Stimulated activated CD8-positive, alpha-beta memory T cell treated with anti-CD3 and anti-CD28 coated beads, Interleukin-15, amount 100 ng/mL, for 4 hours (primary cell): ENCODE measurements around the gene SLC22A8.
"Not testable (repeated sequence)": the region's sequence is repeated elsewhere in the genome, so short reads cannot be mapped to it uniquely, and the experiment has no call there.

Experiments
- DNase-seq, 2 donors: peaks; one replicate each; pipeline ENCODE4 v3.0.0-alpha.2; 2020; ENCODE audit warnings: low read depth in 2 of 2

The SLC22A8 gene, protein sequence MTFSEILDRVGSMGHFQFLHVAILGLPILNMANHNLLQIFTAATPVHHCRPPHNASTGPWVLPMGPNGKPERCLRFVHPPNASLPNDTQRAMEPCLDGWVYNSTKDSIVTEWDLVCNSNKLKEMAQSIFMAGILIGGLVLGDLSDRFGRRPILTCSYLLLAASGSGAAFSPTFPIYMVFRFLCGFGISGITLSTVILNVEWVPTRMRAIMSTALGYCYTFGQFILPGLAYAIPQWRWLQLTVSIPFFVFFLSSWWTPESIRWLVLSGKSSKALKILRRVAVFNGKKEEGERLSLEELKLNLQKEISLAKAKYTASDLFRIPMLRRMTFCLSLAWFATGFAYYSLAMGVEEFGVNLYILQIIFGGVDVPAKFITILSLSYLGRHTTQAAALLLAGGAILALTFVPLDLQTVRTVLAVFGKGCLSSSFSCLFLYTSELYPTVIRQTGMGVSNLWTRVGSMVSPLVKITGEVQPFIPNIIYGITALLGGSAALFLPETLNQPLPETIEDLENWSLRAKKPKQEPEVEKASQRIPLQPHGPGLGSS

DNA sequence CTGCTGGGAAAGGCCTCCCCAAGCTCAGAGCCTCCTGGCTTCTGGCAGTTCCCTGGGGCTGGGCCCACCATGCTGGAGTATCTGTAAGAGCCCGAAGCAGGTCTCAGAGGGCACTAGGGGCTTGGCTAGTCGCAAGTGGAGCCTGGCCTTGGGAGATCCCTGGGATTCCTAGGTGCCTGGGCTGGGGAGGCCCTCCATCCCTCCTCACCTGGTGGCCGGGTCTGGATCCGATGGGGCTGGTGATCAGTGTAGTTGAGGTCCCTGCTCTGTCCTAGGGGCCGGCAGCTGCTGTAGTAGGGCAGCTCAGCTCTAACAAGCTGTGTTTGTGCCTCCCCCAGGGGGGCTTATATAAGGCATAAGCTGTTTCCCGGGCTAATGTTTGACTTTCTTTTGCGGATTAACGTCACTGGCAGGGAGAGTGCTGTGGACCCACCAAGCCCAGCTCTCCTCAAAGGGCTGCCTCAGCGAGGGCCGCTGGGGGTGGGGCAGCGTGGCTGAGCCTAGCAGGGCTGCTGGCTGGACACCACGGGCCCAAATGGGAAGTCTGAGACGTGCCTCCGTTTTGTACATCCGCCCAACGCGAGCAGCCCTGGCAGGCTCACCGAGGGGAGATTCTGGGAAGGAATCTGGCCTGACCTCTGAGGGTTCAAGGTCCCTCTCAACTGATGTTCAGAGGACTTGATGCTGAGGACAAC is at the start of gene SLC22A8:
Gene SLC22A8, minus strand, starts transcription at position 321 of the 695 bp plus-strand sequence. CDS start 883 bp downstream, outside the sequence.
- DNase-seq = no peak

DNA sequence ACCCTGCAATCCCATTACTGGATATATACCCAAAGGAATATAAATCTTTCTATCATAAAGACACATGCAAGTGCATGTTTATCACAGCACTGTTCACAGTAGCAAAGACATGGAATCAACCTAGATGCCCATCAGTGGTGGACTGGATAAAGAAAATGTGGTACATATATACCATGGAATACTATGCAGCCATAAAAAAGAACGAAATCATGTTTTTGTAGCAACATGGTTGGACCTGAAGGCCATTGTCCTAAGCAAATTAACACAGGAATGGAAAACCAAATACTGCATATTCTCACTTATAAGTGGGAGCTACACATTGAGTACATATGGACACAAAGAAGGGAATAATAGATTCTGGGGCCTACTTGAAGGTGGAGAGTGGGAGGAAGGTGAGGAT is 30.6 kb upstream of the SLC22A8 start:
- not testable (repeated sequence) for DNase-seq

DNA sequence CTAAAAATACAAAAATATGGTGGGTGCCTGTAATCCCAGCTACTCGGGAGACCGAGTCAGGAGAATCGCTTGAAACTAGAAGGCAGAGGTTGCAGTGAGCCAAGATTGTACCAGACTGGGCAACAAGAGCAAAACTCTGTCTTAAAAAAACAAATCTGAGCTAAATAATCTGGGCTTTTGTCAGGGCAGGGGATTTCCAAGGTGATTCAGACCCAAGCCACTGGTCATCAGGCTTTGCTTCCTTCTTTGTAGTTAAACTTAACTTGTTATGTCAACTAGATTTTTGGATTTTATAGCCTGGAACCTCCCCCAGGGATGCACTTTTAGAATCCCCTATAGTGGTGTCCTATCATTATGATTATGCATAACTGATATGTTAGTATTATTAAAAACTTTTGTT is 27.0 kb upstream of the SLC22A8 start:
- DNase-seq = no peak

DNA sequence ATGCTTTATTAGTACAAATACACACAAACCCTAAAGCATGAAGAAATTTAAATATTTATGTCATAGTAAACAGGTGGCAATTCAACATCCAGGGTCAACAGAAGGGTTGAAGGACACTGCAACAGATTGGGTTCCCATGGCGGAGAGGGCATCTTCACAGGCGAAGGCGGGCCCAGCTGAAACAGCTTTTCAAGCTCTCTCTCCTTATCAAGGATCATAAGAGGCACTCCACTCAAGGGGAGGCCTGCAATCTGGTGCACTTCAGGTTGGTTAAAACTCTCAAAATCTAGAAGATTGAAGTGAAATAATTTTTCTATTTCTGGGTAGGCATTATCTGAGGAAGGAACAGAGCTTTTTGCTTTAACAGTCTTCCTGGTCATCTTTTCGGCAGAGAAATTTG is 16.8 kb upstream of the SLC22A8 start:
- no peak for DNase-seq

DNA sequence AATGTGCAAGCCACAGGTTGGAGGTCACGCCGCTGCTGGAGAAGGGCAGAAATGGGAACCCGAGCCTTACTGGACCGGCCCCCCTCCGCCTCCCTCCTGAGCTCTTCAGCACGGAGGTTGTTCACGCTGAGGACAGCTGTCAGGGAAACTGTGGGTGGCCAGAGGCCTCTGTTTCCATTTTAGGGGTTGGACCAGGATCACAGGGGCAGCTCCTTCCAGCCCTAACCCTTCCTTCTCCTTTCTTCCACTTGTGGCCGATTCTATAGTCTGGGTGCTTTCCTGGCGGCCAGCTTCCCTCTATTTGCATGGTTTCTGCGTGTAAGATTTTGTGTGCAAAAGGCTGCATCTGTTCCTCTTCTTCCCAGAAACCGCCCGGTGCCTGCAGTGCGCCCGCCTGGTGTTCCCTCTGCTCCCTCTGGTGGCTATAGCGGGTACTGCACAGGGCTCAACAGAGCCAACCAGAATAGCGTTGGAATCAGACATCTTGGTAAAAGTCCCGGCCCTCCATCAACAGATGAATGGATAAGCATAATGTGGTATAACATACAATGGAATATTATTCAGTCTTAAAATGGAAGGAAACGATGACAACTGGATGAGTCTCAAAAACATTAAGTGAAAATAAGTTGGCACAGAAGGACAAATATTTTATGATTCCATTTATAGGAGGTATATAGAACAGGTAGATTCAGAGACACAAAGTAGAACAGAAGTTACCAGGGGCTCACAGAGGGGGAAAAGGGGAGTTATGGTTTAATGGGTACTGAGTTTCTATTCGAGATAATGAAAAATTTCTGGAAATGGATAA is 8.4 kb upstream of the SLC22A8 start:
- DNase-seq = peak; percentile 35 to 62

DNA sequence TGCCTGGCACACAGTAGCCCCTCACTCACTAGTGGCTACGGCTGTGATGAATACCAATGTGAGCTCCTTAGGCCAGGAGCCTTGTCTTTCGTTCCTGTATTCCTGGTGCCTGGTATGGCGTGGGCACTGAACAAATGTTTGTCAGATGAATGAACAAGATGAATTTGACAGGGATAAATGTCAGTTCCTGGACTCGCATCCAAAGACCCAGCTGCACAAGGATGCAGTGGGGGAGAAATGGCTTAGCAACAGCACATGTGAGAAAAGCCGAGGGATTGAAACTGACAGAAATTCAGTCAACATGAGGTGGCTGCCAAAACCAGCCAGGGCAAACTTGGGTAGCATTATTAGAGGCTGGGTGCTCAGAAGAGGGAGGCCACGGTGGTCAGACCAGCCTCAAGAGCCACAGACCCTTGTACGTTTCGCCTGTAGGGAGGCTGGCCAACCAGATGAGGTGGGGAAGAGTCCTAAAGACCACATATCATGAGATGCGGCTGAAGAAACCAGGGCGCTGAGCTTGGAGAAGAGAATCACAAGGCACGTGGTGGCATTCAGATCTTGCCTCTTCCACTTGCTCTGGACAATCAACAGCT is 7.7 kb upstream of the SLC22A8 start:
- no peak for DNase-seq

DNA sequence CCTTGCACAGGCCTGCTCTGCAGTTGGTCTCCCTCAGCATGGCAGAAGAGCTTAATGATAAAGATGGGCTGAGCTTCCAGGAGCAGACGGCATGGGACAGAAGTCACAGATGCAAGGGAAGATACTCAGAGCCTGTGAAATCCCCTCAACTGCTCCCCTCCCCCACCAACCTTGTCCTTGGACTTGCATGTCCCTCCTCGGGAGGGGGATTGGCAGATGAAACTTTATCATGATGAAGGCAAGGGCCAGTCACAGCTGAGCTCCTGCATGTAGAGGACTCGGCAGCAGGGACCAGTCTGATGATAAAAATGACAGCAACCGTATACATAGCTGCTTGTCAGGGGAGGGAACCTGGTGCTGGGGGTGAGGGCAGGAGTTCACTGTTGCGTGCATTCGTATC is 6.8 kb upstream of the SLC22A8 start:
- no peak for DNase-seq

DNA sequence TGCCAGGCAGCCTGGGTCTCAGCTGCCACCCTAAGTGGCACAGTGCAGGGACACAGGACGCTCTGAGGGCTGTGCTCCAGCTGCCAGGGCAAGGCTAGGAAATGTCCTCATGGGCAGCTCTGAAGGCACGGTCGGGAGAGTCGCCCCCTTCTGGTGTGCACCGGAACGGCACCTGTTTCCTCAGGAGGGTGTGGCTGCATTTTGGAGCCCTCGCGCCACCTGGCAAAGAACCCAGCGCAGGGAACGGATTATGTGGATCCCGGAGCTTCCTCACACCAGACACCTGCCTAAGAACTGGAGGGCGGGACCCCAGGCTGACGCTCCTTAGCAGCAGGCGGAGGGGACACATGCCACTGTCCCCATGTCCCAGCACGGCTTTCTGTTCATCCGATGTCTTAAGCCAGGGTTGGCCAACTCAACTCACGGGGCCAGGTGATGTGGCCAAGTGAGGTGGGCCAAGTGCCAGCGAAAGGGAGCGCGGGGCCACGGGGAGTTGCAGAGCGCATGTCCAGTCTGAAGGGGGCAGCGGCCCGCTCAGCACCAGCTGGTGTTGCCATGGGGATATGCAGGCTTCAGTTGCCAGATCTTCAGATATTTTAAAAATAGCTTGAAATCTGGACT is 5.1 kb upstream of the SLC22A8 start:
- DNase-seq = no peak

DNA sequence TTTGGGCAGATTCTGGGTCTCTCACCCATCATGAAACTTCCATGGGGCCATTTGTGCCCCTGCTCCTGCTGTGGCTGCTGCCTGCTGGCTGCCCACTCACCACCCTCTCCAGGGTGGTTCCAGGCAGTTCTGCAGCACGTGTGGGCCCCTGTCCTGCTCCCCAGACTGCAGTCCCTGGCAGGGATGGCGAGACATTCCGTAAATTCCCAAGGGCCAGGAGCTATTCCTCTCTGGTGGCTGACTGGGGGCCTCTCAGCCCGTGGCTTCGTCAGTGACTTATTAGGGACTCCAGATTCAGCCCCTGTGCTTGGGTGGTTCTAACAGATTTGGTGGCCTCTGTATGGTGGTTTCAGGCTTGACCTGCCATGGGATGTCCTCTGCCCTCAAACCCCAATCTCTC is 3.9 kb upstream of the SLC22A8 start:
- DNase-seq = no peak

DNA sequence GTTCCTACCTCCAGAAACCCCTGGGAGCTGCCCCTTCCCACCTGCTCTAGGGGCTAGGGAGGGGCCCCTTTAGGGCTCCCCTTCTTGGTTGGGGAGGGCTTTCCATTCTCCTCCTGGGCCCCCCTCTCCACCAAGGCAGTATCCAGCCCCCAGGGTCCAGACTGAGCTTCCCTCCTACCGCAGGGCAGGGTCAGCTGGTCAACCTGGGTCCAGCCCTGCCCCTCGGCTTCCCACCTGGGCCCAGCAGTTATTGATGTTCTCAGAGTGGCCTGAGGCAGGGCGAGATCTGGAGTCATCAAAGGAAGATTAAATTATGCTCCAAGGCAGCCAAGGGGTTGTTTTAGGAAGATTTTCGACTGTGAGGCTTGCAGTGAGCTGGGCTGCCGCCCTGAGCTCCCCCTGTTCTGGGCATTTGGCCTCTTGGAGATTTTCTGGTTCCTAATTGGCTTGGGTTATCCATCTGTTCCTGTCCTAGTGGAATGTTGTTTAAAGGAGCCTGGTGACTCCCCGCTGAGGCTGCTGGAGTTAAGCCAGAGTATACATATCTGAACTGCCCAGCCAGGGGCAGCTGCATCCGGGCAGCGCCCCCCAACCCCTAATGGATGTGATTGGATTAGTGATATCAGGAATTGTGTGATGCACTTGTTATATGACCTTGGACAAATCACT is 1.8 kb upstream of the SLC22A8 start:
- DNase-seq = no peak

DNA sequence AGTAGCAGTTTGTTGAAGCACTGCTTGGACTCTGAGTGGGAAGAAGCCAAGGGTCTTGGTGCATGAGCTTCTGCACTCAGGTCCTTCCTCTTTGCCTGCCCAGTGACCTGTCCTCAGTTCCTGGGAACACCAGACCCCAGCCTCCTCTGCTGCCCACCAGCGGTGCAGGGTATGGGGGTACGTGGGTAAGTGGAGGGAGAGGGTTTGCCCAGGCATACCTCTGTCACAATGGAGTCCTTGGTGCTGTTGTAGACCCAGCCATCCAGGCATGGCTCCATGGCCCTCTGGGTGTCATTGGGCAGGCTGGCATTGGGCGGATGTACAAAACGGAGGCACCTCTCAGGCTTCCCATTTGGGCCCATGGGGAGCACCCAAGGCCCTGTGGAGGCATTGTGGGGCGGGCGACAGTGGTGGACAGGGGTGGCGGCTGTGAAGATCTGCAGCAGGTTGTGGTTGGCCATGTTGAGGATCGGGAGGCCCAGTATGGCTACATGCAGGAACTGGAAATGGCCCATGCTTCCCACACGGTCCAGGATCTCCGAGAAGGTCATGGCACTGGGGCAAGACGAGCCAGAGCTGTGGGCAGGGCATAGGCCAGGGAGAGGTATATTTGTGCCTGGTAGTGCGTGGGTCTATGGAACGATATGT is 1.1 kb downstream of the SLC22A8 start:
- DNase-seq = no peak

DNA sequence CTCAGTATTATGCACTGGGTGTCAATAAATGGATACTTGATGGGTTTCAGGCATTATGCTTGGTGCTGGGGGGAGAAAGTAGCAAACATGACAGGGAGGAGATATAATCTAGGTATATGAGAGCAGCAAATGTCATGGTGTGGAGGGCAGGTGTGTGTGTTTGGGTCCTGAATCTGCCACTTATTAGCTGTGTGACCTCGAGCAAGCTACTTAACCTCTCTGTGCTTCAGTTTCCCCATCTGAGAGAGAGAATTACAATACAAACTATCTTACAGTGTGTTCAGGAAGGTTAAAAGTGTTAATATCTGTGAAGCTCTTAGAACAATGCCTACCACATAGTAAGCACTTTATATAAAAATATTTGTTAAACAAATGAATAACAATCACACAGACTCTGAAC is 2.8 kb downstream of the SLC22A8 start:
- DNase-seq = no peak

DNA sequence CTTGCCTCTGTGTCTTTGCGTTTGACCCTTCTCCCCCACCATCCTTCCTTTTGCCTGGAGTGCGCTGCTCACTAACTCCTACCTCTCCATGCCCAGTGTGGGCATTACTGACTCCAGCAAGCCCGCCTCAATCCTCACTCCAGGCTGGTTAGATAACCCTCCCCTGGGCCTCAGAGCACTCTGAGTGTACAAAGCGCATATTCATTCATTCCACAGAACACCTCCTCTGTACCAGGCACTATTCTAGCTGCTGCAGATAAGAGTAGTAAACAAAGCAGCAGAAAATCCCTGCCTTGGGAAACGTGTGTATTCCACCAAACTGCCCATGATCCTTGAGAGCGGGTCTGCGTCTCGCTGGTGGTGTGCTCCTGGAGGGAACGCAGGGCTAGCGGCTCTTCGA is 3.2 kb downstream of the SLC22A8 start:
- DNase-seq = no peak

DNA sequence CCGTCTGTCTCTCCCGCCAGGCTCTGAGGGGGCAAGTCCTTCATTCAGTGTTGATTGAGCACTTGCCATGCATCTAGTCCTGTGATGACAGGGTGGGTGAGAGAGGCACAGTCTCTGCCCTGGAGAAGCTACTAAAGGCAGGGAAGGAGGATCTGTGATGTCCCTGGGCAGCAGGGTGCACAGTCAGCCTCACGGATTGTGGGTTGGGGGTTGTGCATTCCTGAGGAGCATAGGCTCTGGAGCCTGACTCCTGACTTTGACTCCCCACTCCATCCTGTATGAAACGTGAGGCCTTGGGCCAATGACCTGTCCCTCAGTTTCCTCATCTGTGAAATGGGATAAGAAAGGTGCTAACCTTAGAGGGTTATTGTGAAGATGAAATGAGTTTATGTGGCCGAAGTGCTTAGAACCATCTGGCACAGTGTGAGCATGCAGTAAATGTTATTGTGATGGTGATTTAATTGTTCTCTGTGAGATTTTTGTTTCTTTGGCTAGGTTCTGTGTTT is 4.7 kb downstream of the SLC22A8 start:
- DNase-seq = no peak

DNA sequence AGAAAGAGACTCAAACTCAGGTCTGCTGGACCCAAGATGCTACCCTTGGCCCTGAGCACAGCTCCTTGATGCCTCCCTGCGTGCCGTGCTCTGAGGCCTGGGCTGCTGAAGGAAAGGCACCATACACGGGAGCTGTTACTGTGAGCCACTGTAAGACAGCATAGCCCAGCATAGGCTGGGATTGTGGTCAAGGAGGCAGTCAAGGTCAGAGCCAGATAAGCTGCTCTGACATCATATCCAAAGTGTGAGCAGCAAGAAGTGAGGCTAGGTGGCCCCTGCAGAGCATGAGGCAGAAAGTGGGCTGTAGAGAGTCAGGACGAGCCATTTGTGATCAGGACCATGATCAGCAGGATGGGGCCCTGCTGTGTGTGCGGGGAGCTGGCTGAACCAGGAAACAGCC is 7.7 kb downstream of the SLC22A8 start:
- DNase-seq = no peak

DNA sequence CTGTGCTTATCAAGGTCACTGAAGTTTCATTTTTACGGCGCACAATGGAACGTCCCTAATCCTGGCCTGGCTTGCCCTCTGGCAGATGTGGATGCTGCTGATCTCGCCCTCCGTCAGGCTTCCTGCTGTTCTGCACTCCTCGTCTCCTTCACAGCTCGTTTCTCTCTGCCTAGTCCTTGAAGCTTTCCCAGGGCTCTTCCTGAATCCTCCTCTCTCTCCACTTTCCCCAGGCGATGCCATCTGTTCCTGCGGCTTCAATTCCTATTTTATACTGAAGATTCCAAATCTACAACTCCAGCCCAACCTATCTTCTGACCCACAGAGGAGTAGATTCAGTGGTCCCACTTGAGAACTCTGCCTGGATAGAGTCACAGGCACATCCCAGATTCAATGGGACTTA is 14.2 kb downstream of the SLC22A8 start:
- no peak for DNase-seq

DNA sequence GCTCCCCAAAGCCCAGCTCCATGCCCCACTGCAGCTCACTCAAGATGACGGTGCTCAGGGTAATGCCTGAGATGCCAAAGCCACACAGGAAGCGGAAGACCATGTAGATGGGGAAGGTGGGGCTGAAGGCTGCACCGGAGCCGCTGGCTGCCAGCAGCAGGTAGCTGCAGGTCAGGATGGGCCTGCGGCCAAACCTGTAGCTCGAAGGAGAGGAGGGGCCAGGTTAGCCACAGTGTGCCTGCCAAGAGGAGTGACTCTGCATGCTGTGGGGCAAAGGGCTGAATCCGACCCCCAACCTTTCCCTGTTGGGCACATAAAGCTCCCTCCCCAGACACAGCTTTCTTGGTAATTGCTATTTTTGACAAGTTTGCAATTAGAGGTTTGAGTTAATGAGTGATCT is 16.0 kb downstream of the SLC22A8 start:
- DNase-seq = no peak

DNA sequence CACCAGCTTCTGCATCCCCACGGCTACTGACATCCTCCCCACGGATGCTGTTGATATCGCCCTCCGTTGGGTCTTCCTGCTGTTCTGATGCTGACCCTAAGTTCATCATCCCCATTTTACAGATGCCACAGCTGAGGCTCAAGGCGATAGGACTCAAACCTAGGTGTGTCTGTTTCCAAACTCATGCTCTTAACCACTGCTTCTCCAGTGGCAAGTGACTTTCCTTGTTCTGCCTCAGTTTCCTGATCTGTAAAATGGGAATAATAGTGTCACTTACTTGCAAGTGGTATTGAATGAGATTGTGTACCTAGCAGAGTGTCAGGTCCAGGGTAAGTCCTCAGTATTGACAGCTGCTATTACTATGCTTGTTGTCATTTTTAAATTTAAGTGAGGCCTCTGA is 16.5 kb downstream of the SLC22A8 start:
- no peak for DNase-seq

DNA sequence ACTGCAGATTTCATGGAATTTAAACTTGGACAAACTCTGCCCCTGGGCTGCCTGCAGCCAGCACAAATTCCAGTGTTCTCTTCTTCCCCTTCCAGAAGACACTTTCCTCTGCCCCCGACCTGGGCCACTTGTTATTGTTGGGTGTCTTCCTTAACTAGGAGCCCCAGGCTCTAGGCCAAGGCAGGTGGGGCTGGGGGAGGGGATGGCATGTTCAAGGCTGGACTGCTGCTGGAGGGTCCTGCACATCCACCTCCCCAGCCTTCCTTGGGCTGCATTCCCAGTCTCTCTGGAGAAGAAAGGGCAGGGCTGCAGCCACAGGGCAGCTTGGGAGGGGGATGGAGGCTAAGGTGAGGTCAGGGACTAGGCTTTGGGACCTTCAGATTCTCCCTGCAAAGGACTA is 19.4 kb downstream of the SLC22A8 start:
- DNase-seq = no peak

DNA sequence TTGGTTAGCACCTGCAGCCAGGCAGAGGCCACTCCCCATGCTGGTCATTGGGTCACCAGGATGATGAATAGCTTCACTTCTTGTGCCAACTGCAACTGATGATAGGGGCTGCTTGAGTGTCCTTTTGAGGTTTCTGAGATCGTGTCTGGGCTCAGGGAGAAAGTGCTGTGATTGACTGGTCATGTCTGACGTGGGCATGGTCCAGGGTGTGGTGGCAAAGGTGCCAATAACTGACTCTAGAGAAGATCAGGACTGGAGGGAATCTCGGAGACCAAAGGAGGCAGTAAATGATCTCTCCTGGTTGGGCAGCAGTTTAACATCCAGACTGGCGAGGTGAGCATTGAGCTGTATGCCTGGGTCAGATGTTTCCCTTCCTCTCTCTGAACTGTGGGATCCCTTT is 20.9 kb downstream of the SLC22A8 start:
- no peak for DNase-seq
